H9 (cell line): ENCODE data around the gene FOXN4. TPM values are rescaled to one million over a fixed set of nuclear protein-coding genes. Genes with fewer than 3 reads are reported as not detected.

Source experiments
- DNase-seq: peaks from one replicate; pipeline ENCODE4 v3.0.0-alpha.2; 2017
- H2AFZ ChIP-seq: one replicate; pipeline ENCODE4 v1.6.1; 2013; ENCODE audit warnings: mild to moderate bottlenecking, low read length, control low read depth, moderate library complexity
- H2AK5ac ChIP-seq: 2 replicates; pipeline ENCODE4 v1.6.1; 2013; ENCODE audit warnings: low read length, control low read depth, mixed read lengths; ENCODE audit not compliant: insufficient read length
- H2BK120ac ChIP-seq: one replicate; pipeline ENCODE4 v1.6.1; 2013; ENCODE audit warnings: low read depth, mild to moderate bottlenecking, low read length, control low read depth, inconsistent platforms; ENCODE audit not compliant: poor library complexity, severe bottlenecking
- H2BK12ac ChIP-seq: 2 replicates; pipeline ENCODE4 v1.6.1; 2013; ENCODE audit warnings: low read length, control low read depth, mixed read lengths, low read depth; ENCODE audit not compliant: insufficient read length
- H2BK15ac ChIP-seq: 2 replicates; pipeline ENCODE4 v1.6.1; 2013; ENCODE audit warnings: low read depth, low read length, control low read depth
- H2BK20ac ChIP-seq: one replicate; pipeline ENCODE4 v1.6.1; 2013; ENCODE audit warnings: low read depth, mild to moderate bottlenecking, low read length, control low read depth, inconsistent platforms; ENCODE audit not compliant: poor library complexity, severe bottlenecking
- H2BK5ac ChIP-seq: 2 replicates; pipeline ENCODE4 v1.6.1; 2013; ENCODE audit warnings: low read length, control low read depth, mixed read lengths; ENCODE audit not compliant: insufficient read length
- H3K14ac ChIP-seq: 2 replicates; pipeline ENCODE4 v1.6.1; 2013; ENCODE audit warnings: low read length, control low read depth; ENCODE audit not compliant: insufficient read depth
- H3K18ac ChIP-seq: 2 replicates; pipeline ENCODE4 v1.6.1; 2013; ENCODE audit warnings: low read depth, mild to moderate bottlenecking, mixed read lengths, low read length, control low read depth; ENCODE audit not compliant: insufficient read length
- H3K23ac ChIP-seq: 2 replicates; pipeline ENCODE4 v1.6.1; 2013; ENCODE audit warnings: low read length, control low read depth, mixed read lengths, low read depth; ENCODE audit not compliant: insufficient read length
- H3K23me2 ChIP-seq: 2 replicates; pipeline ENCODE4 v1.6.1; 2013; ENCODE audit warnings: low read depth, mild to moderate bottlenecking, mixed read lengths, low read length, control low read depth; ENCODE audit not compliant: insufficient read length, poor library complexity, severe bottlenecking
- H3K27ac ChIP-seq: 2 replicates; pipeline ENCODE4 v1.5.1; 2013; ENCODE audit warnings: low read length, control low read depth, mixed read lengths, low read depth; ENCODE audit not compliant: insufficient read length
- H3K27me3 ChIP-seq: 2 replicates; pipeline ENCODE4 v1.6.1; 2013; ENCODE audit warnings: low read length, control low read depth, inconsistent platforms; ENCODE audit not compliant: insufficient read depth
- H3K4ac ChIP-seq: 2 replicates; pipeline ENCODE4 v1.6.1; 2013; ENCODE audit warnings: low read depth, mild to moderate bottlenecking, control low read depth, inconsistent platforms, low read length, moderate library complexity
- H3K4me1 ChIP-seq: 2 replicates; pipeline ENCODE4 v1.6.1; 2013; ENCODE audit warnings: low read length, control low read depth, inconsistent platforms; ENCODE audit not compliant: insufficient read depth
- H3K4me2 ChIP-seq: 2 replicates; pipeline ENCODE4 v1.6.1; 2013; ENCODE audit warnings: low read length, control low read depth, mixed read lengths; ENCODE audit not compliant: insufficient read length, insufficient read depth
- H3K56ac ChIP-seq: 2 replicates; pipeline ENCODE4 v1.6.1; 2013; ENCODE audit warnings: low read depth, mild to moderate bottlenecking, mixed read lengths, low read length, control low read depth; ENCODE audit not compliant: insufficient read length
- H3K79me1 ChIP-seq: 2 replicates; pipeline ENCODE4 v1.6.1; 2013; ENCODE audit warnings: low read depth, mild to moderate bottlenecking, moderate library complexity, low read length, control low read depth, inconsistent platforms; ENCODE audit not compliant: insufficient read depth, poor library complexity, severe bottlenecking
- H3K79me2 ChIP-seq: 2 replicates; pipeline ENCODE4 v1.6.1; 2013; ENCODE audit warnings: low read length, control low read depth, inconsistent platforms; ENCODE audit not compliant: insufficient read depth
- H3K9ac ChIP-seq: 2 replicates; pipeline ENCODE4 v1.6.1; 2013; ENCODE audit warnings: low read length, control low read depth, mixed read lengths; ENCODE audit not compliant: insufficient read length; ENCODE audit errors: extremely low read depth
- H3K9me3 ChIP-seq: one replicate; pipeline ENCODE4 v1.6.1; 2013; ENCODE audit warnings: low read depth, low read length, inconsistent platforms; ENCODE audit not compliant: control insufficient read depth
- H3T11ph ChIP-seq: one replicate; pipeline ENCODE4 v1.6.1; 2013; ENCODE audit warnings: mild to moderate bottlenecking, low read length, control low read depth, inconsistent platforms
- H4K20me1 ChIP-seq: one replicate; pipeline ENCODE4 v1.6.1; 2013; ENCODE audit not compliant: control insufficient read depth, insufficient read length, insufficient read depth
- H4K5ac ChIP-seq: 2 replicates; pipeline ENCODE4 v1.6.1; 2013; ENCODE audit warnings: low read depth, mild to moderate bottlenecking, mixed read lengths, low read length, control low read depth; ENCODE audit not compliant: insufficient read length
- H4K8ac ChIP-seq: replicated peaks from 2 replicates; pipeline ENCODE4 v1.6.1; 2013; ENCODE audit warnings: low read length, control low read depth, mixed read lengths, low read depth; ENCODE audit not compliant: insufficient read length
- H4K91ac ChIP-seq: 2 replicates; pipeline ENCODE4 v1.6.1; 2013; ENCODE audit warnings: low read depth, mild to moderate bottlenecking, moderate library complexity, mixed read lengths, low read length, control low read depth; ENCODE audit not compliant: insufficient read length
- H3K27ac Mint-ChIP-seq, 3 experiments: 2 replicates in 2 of 3; 3 replicates in 1 of 3; pipeline ENCODE4 v1.8.0; 2020 to 2021; ENCODE audit warnings: mixed read lengths in 3 of 3, mild to moderate bottlenecking in 1 of 3, moderate library complexity in 1 of 3
- H3K27me3 Mint-ChIP-seq: 2 replicates; pipeline ENCODE4 v1.8.0; 2021; ENCODE audit warnings: low read depth, mild to moderate bottlenecking, moderate library complexity, mixed read lengths
- H3K36me3 Mint-ChIP-seq, 3 experiments: 2 replicates in 2 of 3; 3 replicates in 1 of 3; pipeline ENCODE4 v1.8.0; 2020 to 2021; ENCODE audit warnings: low read depth in 3 of 3, mixed read lengths in 3 of 3; ENCODE audit not compliant: insufficient read depth in 1 of 3
- H3K4me1 Mint-ChIP-seq, 2 experiments: 2 replicates each; pipeline ENCODE4 v1.8.0; 2020; ENCODE audit warnings: mixed read lengths in 2 of 2
- H3K4me3 Mint-ChIP-seq, 2 experiments: 2 replicates in 1 of 2; 3 replicates in 1 of 2; pipeline ENCODE4 v1.8.0; 2020 to 2021; ENCODE audit warnings: mild to moderate bottlenecking in 2 of 2, mixed read lengths in 2 of 2, moderate library complexity in 1 of 2
- H3K9me3 Mint-ChIP-seq, 2 experiments: 2 replicates in 1 of 2; 3 replicates in 1 of 2; pipeline ENCODE4 v1.8.0; 2020; ENCODE audit warnings: mild to moderate bottlenecking in 2 of 2, mixed read lengths in 2 of 2, moderate library complexity in 1 of 2
- WGBS: extraction: QIAGEN DNeasy Blood & Tissue Kit; methylation state at CpG from one replicate; pipeline ENCODE4 v1.1.7; 2013; ENCODE audit warnings: missing lambda C conversion rate, low lambda C conversion rate, mixed read lengths; ENCODE audit not compliant: insufficient read length; ENCODE audit errors: extremely low coverage; 5-methylcytosine and 5-hydroxymethylcytosine counted together
- total RNA-seq: library from RNA; stranded (reverse); gene quantifications from 2 replicates; pipeline ENCODE4 v1.2.1, GENCODE V29; 2021
- TF ChIP-seq, protein P1 (sequence below): fragments of 200-600 bp; sonication (generic); conservative IDR thresholded peaks from 3 replicates; pipeline ENCODE4 v1.8.0; 2021; ENCODE audit warnings: antibody characterized with exemption, mild to moderate bottlenecking

The FOXN4 gene
- total RNA-seq, 1 experiment from 2014 or later = 0.39 TPM

DNA sequence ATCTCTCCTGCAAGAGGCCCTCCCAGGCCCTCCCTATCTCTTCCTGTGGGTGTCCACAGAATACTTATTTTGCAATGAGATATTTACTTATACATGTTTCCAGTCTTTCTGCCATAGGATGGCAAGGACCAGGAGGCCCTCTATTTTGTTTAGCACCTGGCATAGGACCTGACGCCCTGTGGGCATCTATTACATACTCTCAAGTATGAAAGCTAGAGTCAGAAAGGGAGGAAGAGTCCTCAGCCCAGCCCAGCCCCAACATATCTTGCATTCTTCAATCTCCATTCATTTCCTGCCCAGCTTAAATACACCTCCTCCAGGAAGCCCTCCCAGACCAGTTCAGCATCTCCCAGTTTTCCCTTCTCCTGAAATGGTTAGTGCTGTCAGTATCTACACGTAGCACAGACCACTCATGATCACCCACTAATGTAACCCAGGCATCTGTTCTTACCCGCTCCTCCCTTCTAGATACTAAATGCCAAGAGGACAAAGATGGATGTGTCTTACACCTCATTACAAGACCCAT, 7.4 kb downstream of the FOXN4 start:
- no peak overlapping the region for H2BK20ac ChIP-seq
- H4K5ac ChIP-seq = no peak overlapping the region
- H3K4me2 ChIP-seq = no peak overlapping the region
- no peak for DNase-seq
- H2BK12ac ChIP-seq = no peak overlapping the region
- no peak overlapping the region for H3T11ph ChIP-seq
- no peak overlapping the region for H3K9ac ChIP-seq
- H3K23me2 ChIP-seq = no peaks in the 10 kb centered on the region
- H4K20me1 ChIP-seq = no peaks in the 10 kb centered on the region
- no peak overlapping the region for H4K8ac ChIP-seq
- H3K4me1 ChIP-seq = no peaks in the 10 kb centered on the region; the same call in 1 of the 2 replicates
- no peak overlapping the region for H2AK5ac ChIP-seq
- no peaks in the 10 kb centered on the region for H3K9me3 ChIP-seq
- no peak overlapping the region for H3K4me3 Mint-ChIP-seq
- no peak overlapping the region for H3K23ac ChIP-seq
- no peak overlapping the region for H3K4ac ChIP-seq
- peaks cover 24% of the 10 kb centered on the region for H3K27me3 Mint-ChIP-seq
- WGBS = no CpG with 5 or more reads among the region's 3 CpGs
- H3K27ac Mint-ChIP-seq = no peak overlapping the region
- no peak overlapping the region for H2AFZ ChIP-seq
- no peaks in the 10 kb centered on the region for H3K79me2 ChIP-seq
- H2BK5ac ChIP-seq = no peak overlapping the region
- TF ChIP-seq, protein P1, sequence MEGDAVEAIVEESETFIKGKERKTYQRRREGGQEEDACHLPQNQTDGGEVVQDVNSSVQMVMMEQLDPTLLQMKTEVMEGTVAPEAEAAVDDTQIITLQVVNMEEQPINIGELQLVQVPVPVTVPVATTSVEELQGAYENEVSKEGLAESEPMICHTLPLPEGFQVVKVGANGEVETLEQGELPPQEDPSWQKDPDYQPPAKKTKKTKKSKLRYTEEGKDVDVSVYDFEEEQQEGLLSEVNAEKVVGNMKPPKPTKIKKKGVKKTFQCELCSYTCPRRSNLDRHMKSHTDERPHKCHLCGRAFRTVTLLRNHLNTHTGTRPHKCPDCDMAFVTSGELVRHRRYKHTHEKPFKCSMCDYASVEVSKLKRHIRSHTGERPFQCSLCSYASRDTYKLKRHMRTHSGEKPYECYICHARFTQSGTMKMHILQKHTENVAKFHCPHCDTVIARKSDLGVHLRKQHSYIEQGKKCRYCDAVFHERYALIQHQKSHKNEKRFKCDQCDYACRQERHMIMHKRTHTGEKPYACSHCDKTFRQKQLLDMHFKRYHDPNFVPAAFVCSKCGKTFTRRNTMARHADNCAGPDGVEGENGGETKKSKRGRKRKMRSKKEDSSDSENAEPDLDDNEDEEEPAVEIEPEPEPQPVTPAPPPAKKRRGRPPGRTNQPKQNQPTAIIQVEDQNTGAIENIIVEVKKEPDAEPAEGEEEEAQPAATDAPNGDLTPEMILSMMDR = no peak
- H4K91ac ChIP-seq = no peak overlapping the region
- H3K79me1 ChIP-seq = no peaks in the 10 kb centered on the region
- H3K4me1 Mint-ChIP-seq = peaks cover 4 to 6% of the 10 kb centered on the region in 2 experiments; a peak in 1 of 4 replicates
- H3K9me3 Mint-ChIP-seq = no peaks in the 10 kb centered on the region
- no peak overlapping the region for H3K27ac ChIP-seq
- no peaks in the 10 kb centered on the region; the same call in 1 of the 2 replicates for H3K27me3 ChIP-seq
- H2BK15ac ChIP-seq = no peak overlapping the region
- H3K36me3 Mint-ChIP-seq = no peaks in the 10 kb centered on the region
- H3K56ac ChIP-seq = no peak overlapping the region
- no peak overlapping the region for H2BK120ac ChIP-seq
- no peak overlapping the region for H3K18ac ChIP-seq
- no peak overlapping the region for H3K14ac ChIP-seq
